ENCODE results near the gene ZNRF2. TPM values are rescaled to one million over a fixed set of nuclear protein-coding genes. Genes with fewer than 3 reads are reported as not detected.

The ZNRF2 gene
- total RNA-seq, 4 donors from 2014 or later = 23.8 to 39.3 (median 34.6) TPM

- Histone ChIP-seq H3K4me1 (peaks cover 9% of the 10 kb centered on the region), H3K36me3 (no peaks in the 10 kb centered on the region), H3K27me3 (no peaks in the 10 kb centered on the region), H3K9me3 (no peaks in the 10 kb centered on the region), H3K4me3 (no peak overlapping the region), H3K27ac (no peak overlapping the region)
- TF ChIP-seq CTCF (IDR thresholded peaks at IDR 0.05) (no peak), POLR2AphosphoS5 (IDR thresholded peaks at IDR 0.05) (no peak), EP300 (IDR thresholded peaks at IDR 0.05) (no peak), POLR2A (IDR thresholded peaks at IDR 0.05) (no peak)
- WGBS = 73% methylated on average over 2 of the region's 2 CpGs
- no peak for DNase-seq (ENCODE audit: low spot score in 2 of 2)
Observed at GRCh38 chr7:30249986-30250774, 34.2 kb upstream of the ZNRF2 start.

GRCh38 chr7:30251708-30252329 lies 32.6 kb upstream of the ZNRF2 start:
- DNase-seq (ENCODE audit: low spot score in 2 of 2) = no peak
- Histone ChIP-seq H3K9me3 (no peaks in the 10 kb centered on the region), H3K4me1 (peaks cover 9% of the 10 kb centered on the region), H3K4me3 (no peak overlapping the region), H3K27ac (no peak overlapping the region), H3K36me3 (no peaks in the 10 kb centered on the region), H3K27me3 (no peaks in the 10 kb centered on the region)
- WGBS = 91% methylated on average over 7 of the region's 7 CpGs
- TF ChIP-seq POLR2A (IDR thresholded peaks at IDR 0.05) (no peak), POLR2AphosphoS5 (IDR thresholded peaks at IDR 0.05) (no peak), EP300 (IDR thresholded peaks at IDR 0.05) (no peak), CTCF (IDR thresholded peaks at IDR 0.05) (no peak)

- Histone ChIP-seq H3K27ac (no peak overlapping the region), H3K27me3 (no peaks in the 10 kb centered on the region), H3K9me3 (no peaks in the 10 kb centered on the region), H3K36me3 (no peaks in the 10 kb centered on the region), H3K4me1 (peaks cover 9% of the 10 kb centered on the region), H3K4me3 (no peak overlapping the region)
- no peak for TF ChIP-seq POLR2AphosphoS5 (IDR thresholded peaks at IDR 0.05)
- TF ChIP-seq CTCF (IDR thresholded peaks at IDR 0.05) = no peak
- TF ChIP-seq POLR2A (IDR thresholded peaks at IDR 0.05) = no peak
- no peak for TF ChIP-seq EP300 (IDR thresholded peaks at IDR 0.05)
- no peak for DNase-seq (ENCODE audit: low spot score in 2 of 2)
- WGBS = 76% methylated on average over 7 of the region's 7 CpGs
Observed at GRCh38 chr7:30252885-30253795, 31.3 kb upstream of the ZNRF2 start.

- Histone ChIP-seq H3K36me3 (no peaks in the 10 kb centered on the region), H3K4me1 (peaks cover 9% of the 10 kb centered on the region), H3K27me3 (no peaks in the 10 kb centered on the region), H3K4me3 (no peak overlapping the region), H3K27ac (no peak overlapping the region), H3K9me3 (no peaks in the 10 kb centered on the region)
- no peak for TF ChIP-seq POLR2A (IDR thresholded peaks at IDR 0.05)
- no peak for TF ChIP-seq CTCF (IDR thresholded peaks at IDR 0.05)
- TF ChIP-seq POLR2AphosphoS5 (IDR thresholded peaks at IDR 0.05) = no peak
- TF ChIP-seq EP300 (IDR thresholded peaks at IDR 0.05) = no peak
- WGBS = 77% methylated on average over 3 of the region's 3 CpGs
- no peak for DNase-seq (ENCODE audit: low spot score in 2 of 2)
Observed at GRCh38 chr7:30253796-30254165, 30.6 kb upstream of the ZNRF2 start.
